ENCODE results near the gene ZFPM1. TPM values are rescaled to one million over a fixed set of nuclear protein-coding genes. Genes with fewer than 3 reads are reported as not detected.
A peak's percentile ranks its signal among the peaks of the same experiment; 100 is the strongest.

The ZFPM1 gene
- total RNA-seq, 1 experiment from 2014 or later: 1.1 TPM

DNA sequence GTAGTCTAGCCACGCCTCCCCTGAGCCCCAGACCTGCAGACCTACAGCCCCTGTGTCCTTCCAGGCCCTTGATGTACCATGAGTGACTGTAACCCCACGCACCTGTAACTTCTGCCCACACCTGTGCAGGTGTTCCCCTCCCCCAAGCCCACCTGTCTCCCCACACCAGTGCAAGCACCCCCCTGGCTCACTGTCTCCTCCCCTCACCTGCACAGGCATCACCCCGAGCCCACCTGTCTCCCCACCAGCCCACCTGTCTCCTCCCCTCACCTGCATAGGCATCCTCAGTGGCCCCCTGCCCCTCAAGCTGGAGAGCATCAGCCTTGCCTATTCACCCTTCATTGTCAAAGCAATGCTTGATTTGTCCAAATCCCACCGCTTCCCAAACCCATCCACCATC is 84.8 kb downstream of the ZFPM1 start:
- no peak for DNase-seq (ENCODE audit: low read depth)

DNA sequence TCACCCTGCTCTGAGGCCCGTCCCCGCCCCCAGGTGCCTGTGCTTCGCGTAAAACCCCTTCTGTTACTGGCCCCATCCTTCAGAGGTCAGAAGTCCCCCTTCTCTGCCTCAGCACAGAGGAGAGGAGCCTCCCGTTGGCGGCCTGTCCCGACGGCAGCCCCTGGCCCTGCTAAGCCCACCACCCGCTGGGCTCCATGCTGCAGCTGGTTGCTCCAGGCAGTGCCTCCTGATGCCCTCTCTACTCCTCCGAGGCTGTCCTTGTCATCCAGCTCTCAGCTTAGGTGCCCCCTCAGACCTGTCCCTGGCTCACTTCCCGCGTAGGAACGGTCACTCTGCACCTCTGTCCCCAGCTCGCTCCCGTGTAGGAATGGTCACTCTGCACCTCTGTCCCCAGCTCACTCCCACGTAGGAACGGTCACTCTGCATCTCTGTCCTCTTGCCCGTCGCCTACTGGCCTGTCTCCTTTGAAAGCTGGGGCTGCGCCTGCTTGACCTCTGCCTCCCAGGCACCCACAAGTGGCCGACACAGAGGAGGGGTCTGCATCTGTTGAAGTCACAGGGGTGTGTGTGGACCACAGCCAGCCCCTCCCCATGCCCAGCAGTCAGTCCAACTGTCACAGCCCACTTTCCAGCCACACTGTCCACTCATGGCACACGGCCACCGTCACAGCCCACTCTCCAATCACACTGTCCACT is 85.4 kb downstream of the ZFPM1 start:
- DNase-seq (ENCODE audit: low read depth): no peak

DNA sequence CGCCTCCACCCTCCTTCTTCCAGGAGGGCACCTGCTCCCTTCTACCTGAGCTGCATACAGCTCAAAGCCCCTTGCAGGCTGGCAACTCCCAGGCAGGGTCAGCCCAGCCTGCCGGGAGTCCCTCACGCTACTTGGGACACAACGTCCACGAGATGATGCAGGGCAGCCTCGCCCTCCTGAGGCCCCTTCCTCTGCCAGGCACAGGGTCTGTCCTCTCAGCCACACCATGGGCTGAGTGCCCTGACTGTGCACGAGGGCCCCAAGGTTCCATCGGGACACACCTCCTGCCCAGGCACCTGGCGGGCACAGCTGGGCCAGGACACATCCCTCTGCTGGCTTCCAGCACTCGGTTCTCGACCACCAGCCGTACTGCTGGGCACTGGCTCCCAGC is 86.2 kb downstream of the ZFPM1 start:
- no peak for DNase-seq (ENCODE audit: low read depth)

DNA sequence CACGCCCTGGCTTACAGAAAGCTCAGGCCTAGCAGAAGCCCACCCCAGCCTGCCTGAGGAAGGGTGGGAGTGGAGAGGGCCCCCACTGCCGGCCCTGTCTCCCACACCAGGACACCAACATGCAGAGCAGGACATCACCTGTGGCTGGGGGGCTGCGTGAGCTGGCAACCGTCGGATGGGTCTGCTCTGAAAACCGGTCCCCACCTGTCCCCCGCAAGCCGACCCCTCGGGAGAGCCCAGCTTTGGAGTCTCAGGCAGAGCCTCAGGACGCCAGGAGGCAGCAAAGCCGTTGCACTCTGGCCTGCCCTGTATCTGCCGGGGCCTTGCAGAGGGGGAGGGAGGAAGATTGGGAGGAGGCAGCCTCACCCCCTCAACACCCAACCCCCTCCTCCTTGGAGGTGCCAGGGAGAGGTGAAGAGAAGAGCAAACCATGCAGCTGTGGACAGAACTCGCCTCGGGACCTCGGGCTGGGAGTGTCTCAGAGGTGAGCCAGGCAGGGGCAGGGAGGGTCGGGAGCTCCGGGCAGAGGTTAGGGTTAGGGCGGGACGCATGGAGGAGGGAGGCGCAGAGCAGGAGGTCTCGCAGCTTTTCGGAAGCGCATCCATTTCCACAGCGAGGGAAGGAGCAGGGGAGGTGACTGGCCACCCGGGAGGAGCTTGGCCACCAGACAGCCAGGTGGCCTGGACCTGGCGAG is 86.7 kb downstream of the ZFPM1 start:
- no peak for DNase-seq (ENCODE audit: low read depth)

DNA sequence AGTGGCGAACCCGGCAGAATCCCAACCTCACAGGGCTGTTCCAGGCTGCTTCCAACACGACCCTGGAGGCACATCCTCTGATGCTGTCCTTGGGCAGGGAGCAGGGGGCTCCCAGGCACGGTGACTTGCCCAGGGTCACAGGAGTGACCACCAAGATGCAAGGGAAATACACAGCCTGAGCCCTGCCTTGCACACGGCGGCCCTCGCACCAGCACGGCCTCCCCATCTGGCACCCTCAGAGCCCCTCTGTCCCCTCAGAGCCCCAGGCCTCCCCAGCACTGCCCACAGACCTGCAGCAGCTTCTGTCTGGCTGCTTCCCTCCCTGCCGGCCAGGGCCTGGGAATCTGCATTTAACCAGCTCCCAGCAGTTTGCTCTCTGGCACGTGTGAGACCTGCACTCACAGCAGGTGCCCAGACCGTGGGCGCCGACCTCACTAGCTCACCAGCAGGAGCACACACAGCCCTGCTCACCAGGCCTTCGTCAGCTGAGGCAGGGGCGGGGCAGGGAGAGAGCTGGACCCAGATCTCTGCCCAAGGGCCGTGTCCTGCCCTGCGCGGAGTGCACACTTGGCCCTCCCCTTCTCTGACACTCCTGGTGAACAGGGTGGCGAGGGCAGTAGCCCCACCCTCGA is 87.4 kb downstream of the ZFPM1 start:
- no peak for DNase-seq (ENCODE audit: low read depth)

DNA sequence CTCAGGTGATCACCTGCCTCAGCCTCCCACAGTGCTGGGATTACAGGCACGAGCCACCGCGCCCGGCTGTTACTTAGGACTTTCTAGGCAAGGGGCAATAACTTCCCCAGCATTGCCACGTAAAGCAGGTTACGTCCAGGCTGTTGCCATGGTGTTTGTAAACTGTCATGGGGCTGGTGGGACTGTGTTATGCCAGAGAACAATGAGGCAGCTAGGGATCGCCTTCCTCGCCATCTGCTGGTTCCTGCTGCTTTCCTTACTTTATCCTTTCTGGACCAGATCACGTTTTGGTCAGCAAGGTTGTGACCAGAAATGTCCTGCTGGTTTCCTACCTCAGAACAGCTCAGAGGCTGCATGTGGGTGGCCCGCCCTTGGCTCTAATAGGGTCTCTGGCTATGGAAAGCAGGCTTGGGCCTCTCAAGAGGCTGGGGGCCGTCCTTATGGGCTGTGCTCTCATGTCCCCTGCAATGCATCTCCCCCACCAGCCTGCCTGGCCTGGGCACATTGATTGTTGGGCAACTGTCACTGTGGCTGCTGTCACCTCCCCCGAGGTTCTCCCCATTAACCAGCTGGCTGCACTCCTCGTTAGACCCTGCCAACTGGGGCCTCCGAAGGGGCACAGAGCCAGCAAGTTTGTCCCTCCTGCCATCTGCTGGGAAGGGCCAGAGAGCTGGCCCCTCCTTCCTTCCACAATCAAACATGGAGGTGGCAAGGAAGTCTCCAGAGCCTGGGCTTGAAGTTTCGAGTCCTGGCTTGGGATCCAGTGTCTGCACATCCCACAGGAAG is 88.9 kb downstream of the ZFPM1 start:
- no peak for DNase-seq (ENCODE audit: low read depth)

DNA sequence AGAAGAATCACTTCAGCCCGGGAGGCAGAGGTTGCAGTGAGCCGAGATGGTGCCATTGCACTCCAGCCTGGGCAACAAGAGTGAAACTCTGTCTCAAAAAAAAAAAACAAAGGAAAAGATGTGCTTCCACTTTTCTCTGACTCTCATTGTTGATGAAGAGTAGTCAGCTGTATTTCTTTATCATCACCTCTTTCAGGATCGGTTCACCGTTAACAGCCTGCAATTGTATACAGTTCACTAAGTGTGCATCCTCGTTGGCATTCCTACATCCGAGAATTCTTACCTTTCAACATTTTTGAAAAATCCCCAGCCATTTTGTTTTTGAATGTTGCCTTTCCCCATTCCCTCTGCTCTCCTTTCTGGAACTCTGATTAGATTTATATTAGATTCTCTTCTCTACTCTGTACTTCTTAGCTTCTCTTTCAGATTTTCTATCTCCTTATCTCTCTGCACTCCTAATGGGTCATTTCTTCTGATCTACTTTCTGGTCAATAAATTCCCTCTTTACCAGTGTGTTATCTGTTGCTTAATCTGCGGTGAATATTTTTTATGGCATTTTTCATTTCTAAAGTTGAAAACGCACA is 90.2 kb downstream of the ZFPM1 start:
- no peak for DNase-seq (ENCODE audit: low read depth)

DNA sequence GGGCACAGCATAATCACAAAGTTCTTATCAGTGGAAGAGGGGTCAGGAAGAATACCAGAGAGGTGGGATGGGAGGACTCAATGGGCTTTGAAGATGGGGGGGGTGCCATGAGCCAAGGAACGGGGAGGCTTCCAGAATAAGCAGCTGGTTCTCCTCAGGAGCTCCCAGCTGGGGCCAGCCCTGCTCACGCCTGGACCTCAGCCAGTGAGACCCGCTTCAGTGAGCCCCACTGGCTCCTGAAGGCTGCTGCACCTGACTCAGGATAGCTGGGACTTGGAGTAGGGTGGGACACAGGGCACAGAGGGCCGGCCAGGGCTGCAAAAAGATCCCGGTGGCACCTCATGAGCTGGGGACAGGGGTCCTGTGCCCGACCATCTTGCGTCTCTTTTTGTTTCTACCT is 92.7 kb downstream of the ZFPM1 start:
- no peak for DNase-seq (ENCODE audit: low read depth)

DNA sequence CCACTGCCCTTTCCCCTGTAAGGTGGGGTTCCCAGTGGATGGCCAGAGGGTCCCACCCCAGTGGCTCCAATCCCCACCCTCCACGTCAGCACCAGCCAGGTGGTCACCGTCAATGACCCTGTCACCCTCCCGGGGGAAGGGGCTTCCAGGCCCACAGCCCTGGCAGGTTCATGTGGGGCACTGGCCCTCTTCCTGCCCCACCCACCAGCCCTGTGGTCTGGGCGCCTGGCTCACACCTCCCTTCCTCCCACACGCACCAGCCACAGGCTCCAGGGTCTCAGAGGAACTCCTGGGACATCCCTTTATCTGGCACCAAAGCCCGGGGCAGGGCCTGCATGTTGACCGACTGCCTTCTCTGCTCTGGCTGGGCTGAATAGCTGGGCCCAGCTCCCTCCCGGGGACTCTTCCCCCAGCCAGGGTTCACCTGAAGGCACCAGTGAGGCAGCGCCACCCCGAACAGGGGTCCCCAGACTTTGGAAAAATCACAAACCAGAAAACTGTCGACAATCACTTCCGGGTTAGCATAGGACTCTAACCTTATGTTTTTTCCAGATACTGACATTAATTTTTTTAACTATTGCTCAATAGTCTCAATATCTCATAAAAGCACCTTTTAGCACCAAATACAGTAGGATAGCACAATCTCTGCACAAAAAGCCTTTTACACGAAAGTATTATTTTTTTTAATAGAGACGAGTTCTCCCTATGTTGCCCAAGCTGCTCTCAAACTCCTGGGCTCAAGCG is 95.2 kb downstream of the ZFPM1 start:
- DNase-seq (ENCODE audit: low read depth): no peak

DNA sequence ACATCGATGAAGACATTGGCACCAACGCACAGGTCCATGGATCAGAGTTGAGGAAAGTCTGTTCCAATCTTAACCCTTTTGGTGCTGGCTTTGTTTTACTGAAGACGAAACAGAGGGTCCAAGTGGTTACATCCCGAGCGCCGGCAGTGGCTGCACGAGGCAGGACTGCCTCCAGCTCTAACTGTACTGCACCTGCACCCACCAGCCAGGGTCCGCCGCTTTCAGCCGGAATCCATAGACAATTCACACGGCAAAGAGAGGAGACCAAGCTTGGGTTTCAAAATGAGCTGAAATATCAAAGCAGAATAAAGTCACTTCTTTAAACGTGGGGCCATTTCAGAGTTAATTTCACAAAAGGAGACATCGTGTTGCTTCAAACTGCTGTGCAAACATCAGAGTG is 95.9 kb downstream of the ZFPM1 start:
- no peak for DNase-seq (ENCODE audit: low read depth)

DNA sequence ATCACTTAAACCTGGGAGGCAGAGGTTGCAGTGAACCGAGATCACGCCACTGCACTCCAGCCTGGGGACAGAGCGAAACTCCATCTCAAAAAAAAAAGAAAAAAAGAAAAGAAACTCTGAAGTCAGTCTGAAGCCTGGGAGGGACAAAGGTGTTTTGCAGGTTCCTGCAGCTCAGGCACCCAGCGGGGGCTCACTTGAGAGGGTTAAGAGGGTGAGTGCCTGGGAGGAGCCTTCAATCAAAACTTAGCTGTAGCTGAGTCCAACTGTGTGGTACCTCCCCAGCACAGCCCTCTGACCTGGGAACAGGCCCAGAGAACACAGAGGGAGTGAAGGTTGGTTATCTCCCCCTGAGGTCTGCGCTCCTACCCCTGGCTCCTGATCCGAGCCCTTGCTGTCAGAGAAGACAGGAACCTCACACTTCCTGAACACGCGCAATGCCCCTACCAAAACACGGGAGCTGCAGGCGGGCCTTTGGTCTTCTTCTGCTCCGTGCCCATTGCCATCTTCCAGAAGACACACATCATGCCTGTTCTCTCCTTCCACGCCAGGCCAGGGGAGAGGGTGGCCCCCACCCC is 96.7 kb downstream of the ZFPM1 start:
- no peak for DNase-seq (ENCODE audit: low read depth)

DNA sequence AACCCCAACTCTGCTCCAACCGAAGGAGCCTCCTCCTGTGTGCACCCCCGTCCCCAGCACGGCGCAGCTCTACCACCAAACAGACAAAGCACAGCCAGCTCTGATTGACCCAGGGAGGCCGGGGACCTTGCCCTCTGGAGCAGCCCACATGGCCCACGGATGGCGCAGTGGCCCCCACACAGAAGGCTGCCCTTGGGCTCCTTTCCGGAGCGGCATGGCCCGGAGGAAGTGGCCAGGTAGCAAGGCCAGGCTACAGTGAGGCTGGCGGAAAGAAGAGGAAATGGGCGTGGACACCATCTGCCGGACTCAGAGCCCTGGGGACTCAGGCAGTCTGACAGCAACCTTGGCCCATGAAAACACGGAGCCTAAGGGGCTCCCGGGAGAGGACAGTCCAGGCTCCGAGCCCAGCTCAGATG is 97.2 kb downstream of the ZFPM1 start:
- no peak for DNase-seq (ENCODE audit: low read depth)

DNA sequence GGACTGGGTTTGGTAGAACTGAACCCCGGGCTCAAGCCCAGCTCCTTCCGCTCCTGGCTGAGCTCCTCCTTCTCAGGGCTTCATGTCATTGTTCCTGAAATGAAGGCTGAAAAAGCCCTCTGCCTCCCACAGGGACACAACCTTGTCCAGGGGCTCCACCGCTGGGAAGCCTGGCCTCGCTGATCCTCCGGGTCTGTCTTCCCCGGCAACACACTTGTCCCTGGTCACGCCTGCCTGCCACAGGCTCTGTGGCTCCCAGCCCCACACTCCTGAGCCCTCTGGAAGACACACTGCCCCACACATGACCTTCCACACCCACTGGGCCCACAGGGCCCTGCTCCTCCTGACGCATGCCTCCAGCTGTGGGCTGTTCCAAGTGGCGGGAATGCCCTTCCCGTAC is 99.1 kb downstream of the ZFPM1 start:
- DNase-seq (ENCODE audit: low read depth): no peak

DNA sequence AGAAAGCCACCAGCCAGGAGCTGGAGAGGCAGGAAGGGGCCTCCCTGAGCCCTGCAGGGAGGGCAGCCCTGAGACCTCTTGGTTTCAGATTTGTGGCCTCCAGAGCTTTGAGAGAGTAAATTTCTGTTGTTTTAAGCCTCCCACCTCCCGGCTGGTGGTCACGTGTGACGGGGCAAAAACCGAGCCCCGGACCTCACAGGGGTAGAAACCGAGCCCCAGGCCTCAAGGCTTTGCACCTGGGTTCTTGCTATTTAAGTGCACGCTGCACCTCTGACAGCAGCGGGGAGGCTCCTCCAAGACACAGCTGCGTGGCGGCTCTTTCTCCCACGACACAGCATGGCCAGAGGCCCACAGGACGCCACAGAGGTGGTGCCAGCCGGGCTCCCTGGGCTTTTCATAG is 99.7 kb downstream of the ZFPM1 start:
- DNase-seq (ENCODE audit: low read depth): no peak

DNA sequence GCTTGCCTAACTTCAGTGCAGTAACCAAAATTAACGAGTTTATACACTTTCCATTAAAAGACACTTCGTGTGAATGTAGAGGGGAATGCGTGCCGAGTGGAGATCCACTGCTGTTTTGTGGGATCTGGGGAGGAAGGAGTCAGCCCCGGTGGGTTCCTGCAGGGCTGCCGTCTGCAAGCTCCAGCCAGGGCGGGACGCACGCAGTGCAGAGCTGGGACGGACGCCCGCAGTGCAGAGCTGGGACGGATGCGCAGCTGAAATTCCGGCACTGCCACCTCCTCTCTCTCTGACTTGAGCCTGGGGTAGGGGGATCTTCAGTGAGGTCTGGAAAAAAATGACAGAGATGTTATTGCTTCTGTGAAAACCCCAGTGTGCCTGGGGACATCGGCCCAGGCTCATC is 100.7 kb downstream of the ZFPM1 start:
- no peak for DNase-seq (ENCODE audit: low read depth)

DNA sequence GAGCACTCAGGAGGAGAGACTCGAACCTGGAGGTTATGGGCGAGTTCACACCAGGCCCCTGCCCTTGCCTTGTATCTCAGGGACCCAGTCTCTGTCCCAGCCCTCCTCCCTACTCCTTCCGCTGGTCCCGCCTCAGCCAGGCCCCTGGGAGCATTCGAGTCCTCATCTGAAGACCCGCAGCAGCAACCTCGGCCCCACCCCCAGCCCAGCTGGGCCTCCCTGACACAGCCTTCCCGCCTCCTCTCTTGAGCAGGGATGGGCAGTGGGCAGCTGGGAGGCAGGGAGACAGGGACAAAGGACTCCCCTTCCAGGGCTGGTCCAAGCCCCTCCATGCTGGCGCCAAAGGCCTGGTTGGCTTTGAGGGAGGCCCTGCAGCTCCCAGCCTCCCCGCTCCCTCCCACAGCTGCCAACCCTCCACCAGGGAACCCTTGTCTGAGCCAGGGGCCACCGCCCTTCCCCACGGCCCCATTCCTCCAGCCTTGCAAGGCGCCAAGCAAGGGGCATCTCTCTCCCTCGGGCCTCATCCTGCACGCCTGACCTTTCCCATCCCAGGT is 101.7 kb downstream of the ZFPM1 start:
- no peak for DNase-seq (ENCODE audit: low read depth)

DNA sequence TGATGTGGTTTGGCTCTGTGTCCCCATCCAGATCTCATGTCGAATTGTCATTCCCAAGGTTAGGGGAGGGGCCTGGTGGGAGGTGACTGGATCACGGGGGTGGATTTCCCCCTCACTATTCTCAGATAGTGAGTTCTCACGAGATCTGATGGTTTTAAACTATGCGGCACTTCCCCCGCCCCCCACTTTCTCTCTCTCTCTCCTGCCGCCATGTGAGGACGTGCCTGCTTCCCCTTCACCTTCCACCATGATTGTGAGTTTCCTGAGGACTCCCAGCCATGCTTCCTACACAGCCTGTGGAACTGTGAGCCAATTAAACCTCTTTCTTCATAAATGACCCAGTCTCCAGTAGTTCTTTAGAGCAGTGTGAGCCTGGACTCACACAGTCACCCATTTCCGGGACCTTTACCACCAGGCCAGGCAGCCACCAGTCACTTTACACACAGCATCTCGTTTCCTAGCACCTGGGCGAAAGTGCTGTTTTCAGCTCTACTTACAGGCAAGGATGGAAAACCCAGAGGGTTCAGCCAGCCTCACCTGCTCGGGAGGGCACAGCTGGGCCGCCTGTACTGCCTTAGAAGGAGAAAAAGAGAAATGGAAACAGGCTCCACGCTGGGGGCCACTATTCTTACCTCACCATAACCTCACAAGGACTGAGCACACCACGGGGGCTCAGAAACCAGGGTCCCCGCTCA is 103.4 kb downstream of the ZFPM1 start:
- no peak for DNase-seq (ENCODE audit: low read depth)

DNA sequence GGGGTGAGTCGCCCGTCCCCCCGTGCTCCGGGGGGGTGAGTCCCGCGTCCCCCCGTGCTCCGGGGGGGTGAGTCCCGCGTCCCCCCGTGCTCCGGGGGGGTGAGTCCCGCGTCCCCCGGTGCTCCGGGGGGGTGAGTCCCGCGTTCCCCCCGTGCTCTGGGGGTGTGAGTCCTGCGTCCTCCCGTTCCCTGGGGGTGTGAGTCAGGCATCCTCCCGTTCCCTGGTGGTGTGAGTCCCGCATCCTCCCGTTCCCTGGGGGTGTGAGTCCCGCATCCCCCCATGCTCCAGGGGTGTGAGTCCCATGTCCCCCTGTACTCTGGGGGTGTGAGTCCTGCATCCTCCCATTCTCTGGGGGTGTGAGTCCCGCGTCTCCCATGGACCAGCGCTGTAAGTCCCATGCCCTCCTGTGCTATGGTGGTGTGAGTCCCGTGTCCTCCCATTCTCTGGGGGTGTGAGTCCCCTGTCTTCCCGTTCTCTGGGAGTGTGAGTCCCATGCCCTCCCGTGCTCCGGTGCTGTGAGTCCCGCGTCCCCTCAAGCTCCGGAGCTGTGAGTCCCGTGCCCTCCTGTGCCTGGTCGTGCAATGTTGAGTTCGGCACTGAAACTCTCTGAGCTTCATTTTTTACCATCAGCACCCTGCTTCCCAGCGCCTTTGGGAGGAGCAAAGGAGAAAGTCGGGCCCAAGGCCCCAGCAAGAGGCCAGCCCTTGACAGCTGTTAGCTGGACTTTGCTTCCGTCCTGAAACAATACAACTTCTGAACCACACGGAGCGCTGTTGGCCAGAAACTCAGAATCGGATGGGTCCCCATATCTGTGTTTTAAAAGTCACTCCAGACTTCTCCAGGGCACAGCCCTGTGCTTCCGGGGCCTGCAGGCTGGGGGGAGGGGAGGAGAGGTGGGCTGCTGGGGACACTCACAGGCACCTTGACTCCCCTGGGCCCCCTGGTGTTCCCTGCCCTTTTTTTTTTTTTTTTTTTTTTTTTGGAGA is 105.7 kb downstream of the ZFPM1 start:
- peak; percentile 80 for DNase-seq (ENCODE audit: low read depth)

Measured in LHCN-M2 (cell line).